Measurements from ENCODE around the gene CEP104.
A peak's percentile ranks its signal among the peaks of the same experiment; 100 is the strongest.
"Not testable (repeated sequence)": the region's sequence is repeated elsewhere in the genome, so short reads cannot be mapped to it uniquely, and the experiment has no call there.

Gene CEP104

GRCh38 chr1:3803905-3804626 lies 52.9 kb downstream of the CEP104 start:
- DNase-seq (ENCODE audit: insufficient read length, low spot score) (no peak), FAIRE-seq (no peak)
- TF ChIP-seq, protein P1, sequence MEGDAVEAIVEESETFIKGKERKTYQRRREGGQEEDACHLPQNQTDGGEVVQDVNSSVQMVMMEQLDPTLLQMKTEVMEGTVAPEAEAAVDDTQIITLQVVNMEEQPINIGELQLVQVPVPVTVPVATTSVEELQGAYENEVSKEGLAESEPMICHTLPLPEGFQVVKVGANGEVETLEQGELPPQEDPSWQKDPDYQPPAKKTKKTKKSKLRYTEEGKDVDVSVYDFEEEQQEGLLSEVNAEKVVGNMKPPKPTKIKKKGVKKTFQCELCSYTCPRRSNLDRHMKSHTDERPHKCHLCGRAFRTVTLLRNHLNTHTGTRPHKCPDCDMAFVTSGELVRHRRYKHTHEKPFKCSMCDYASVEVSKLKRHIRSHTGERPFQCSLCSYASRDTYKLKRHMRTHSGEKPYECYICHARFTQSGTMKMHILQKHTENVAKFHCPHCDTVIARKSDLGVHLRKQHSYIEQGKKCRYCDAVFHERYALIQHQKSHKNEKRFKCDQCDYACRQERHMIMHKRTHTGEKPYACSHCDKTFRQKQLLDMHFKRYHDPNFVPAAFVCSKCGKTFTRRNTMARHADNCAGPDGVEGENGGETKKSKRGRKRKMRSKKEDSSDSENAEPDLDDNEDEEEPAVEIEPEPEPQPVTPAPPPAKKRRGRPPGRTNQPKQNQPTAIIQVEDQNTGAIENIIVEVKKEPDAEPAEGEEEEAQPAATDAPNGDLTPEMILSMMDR (IDR thresholded peaks at IDR 0.05; ENCODE audit: insufficient read depth, missing control alignments): no peak

DNA sequence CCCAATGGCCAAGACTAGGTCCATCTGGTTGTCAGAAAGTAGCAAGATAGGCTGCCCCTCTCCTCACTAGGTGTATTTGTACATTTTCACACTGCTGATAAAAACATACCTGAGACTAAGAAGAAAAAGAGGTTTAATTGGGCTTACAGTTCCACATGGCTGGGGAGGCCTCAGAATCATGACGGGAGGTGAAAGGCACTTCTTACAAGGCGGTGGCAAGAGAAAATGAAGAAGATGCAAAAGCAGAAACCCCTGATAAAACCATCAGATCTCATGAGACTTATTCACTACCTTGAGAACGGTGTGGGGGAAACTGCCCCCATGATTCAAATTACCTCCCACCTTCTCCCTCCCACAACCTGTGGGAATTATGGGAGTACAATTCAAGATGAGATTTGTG lies 56.2 kb downstream of the CEP104 start:
- DNase-seq (ENCODE audit: insufficient read length, low spot score); FAIRE-seq: not testable (repeated sequence)

GRCh38 chr1:3799976-3800685 lies 56.9 kb downstream of the CEP104 start:
- no peak for FAIRE-seq
- no peak for DNase-seq (ENCODE audit: insufficient read length, low spot score)
- TF ChIP-seq, protein P1 (IDR thresholded peaks at IDR 0.05; ENCODE audit: insufficient read depth, missing control alignments): no peak

DNA sequence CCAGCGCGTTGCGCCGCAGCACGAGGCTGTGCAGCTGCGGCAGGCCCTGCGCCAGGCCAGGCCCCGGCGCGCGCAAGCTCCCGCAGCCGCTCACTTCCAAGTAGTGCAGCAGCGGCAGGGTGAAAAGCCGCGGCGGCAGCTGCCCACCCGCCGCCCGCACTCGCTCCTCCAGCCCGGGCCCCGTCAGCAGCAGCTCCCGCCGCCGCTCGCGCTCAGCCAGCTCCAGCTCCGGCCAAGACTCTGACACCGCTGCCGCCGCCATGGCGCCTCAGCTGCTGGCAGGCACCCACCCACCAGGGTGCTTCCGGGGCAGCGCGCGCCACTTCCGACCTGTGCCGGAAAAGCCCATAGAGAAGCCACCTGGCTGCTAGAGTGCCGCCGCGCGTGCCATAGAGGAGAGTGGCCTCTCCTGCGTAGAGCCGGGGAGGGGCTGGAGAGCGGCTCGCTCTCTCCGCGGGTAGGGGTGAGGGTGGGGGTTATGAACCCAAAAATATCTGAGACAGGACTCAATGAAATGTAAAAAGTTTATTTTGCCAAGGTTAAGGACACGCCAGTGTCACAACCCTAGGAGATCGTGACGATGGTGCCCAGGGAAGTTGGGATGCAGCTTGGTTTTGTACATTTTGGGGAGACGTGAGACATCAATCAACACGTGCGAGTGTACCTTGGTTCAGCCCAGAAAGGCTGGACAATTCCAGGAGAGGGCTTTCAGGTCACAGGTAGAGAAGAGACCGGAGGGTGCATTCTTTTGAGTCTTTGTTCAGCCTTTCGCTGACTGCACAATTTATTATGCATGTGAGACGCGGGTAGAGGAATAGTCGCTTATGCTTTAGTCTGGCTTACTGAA lies 60.6 kb downstream of the CEP104 start, which contains the start of gene LRRC47:
Gene LRRC47, minus strand, starts transcription at position 284 of the 847 bp plus-strand sequence. Its CDS starts 22 bp downstream, at position 262.
- peak; percentile 73 for DNase-seq (ENCODE audit: insufficient read length, low spot score)
- no peak for FAIRE-seq
- TF ChIP-seq, protein P1 (IDR thresholded peaks at IDR 0.05; ENCODE audit: insufficient read depth, missing control alignments): no peak

DNA sequence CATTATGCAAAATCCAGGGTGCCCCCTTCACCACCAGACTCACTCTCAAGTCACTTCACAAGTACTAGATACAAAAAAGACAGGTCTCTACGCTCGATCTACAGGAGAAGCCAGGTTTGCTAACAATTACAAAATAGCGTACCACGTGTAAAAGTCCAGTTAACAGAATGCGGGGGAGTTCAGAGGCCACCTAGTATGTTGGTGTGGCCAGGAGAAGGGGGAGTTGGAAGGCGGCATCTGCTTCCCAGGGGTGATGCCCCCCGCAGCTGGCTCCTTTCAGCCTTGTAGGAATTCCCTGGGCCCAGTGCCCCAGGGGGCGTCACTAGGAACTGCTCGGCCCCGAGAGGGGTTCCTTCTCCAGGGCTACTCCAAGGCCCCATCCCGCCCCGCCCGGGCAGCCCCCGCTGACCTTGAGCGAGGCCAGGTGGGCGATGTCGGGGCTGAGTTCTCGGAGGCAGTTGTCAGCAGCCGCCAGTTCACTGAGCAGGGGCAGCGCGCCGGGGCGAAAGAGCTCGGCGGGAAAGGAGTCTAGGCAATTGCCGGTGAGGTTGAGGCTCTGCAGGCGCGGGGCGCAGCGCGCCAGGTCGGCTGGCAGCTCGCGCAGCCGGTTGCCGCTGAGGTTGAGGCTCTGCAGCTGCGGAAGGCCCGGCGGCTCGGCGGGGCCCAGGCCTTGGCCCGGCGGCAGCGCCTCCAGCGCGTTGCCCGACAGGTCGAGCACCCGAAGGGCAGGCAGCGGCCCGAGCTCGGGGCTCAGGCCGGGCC lies 61.4 kb downstream of the CEP104 start:
- TF ChIP-seq, protein P1 (IDR thresholded peaks at IDR 0.05; ENCODE audit: insufficient read depth, missing control alignments): no peak
- no peak for DNase-seq (ENCODE audit: insufficient read length, low spot score)

GRCh38 chr1:3790952-3791351 lies 66.1 kb downstream of the CEP104 start:
- DNase-seq (ENCODE audit: insufficient read length, low spot score) (no peak), FAIRE-seq (no peak)
- TF ChIP-seq, protein P1 (IDR thresholded peaks at IDR 0.05; ENCODE audit: insufficient read depth, missing control alignments): no peak

More for the DNA sequence above, 61.4 kb downstream of the CEP104 start:
- no peak for FAIRE-seq

DNA sequence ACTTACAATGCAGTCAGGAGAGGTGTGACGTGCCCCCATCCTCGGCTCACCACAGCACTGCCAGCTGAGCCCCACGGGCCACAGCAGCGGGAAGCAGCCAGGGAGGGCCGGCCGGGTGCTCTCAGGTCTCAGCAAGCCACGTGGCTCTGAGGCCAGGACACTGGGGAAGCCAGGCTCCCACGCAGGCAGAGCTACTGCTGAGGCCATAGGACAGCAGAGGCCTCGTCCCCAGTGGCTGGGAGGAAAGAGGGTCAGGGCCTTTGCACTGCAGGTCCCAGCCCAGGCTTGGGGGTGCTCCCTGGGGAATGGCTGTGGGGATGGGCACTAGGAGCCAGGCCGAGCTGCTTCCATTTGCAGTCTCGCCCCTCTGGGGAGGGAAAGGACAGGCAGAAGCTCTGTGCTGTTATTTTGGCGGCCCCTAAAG lies 66.5 kb downstream of the CEP104 start:
- TF ChIP-seq, protein P1 (IDR thresholded peaks at IDR 0.05; ENCODE audit: insufficient read depth, missing control alignments): no peak
- FAIRE-seq: no peak
- no peak for DNase-seq (ENCODE audit: insufficient read length, low spot score)

Measured in D721Med (cell line).